Left lung (tissue), 10 donors: ENCODE results near the gene CADM1. TPM values are rescaled to one million over a fixed set of nuclear protein-coding genes. Genes with fewer than 3 reads are reported as not detected.

Experiments used
- ATAC-seq: fragments of 200-7000 bp; cut with Tn5 transposase; one replicate; pipeline ENCODE4 v1.9.1; 2020; ENCODE audit warnings: moderate library complexity
- DNase-seq, 4 donors: peaks; one replicate each; pipeline ENCODE4 v3.0.0-alpha.2; 2013 to 2020
- H3K27ac ChIP-seq, 2 donors: fragments of 200-600 bp; sonication (generic) in 1 of 2; one replicate each; pipeline versions ENCODE4 v1.5.0 to v1.8.0; 2020 to 2021
- H3K27me3 ChIP-seq, 2 donors: fragments of 200-600 bp; sonication (generic) in 1 of 2; one replicate each; pipeline versions ENCODE4 v1.5.0 to v1.8.0; 2020 to 2021
- H3K36me3 ChIP-seq, 2 donors: fragments of 200-600 bp; sonication (generic) in 1 of 2; one replicate each; pipeline versions ENCODE4 v1.5.0 to v1.8.0; 2020 to 2021
- H3K4me1 ChIP-seq, 2 donors: fragments of 200-600 bp; one replicate each; pipeline ENCODE4 v1.8.0; 2021
- H3K4me3 ChIP-seq, 2 donors: fragments of 200-600 bp; sonication (generic) in 1 of 2; one replicate each; pipeline versions ENCODE4 v1.5.0 to v1.8.0; 2020 to 2021; ENCODE audit warnings: mild to moderate bottlenecking in 1 of 2
- H3K9me3 ChIP-seq, 2 donors: fragments of 200-600 bp; sonication (generic) in 1 of 2; one replicate each; pipeline versions ENCODE4 v1.5.0 to v1.8.0; 2020 to 2021
- CTCF ChIP-seq, 2 donors: fragments of 200-600 bp; sonication (generic) in 1 of 2; IDR thresholded peaks; one replicate each; pipeline versions ENCODE4 v1.5.0 to v1.8.0; 2021; ENCODE audit warnings: antibody characterized with exemption in 2 of 2
- intact Hi-C, 2 donors: fragments of 100-400 bp; cut with DNase I; formaldehyde crosslinking; loops; one replicate each; pipeline versions ENCODE4 v1.11.2 to v1.14.2; 2022
- polyA plus RNA-seq, 6 donors: library from polyadenylated mRNA; unstranded; fragments of 120-200 nt; gene quantifications; one replicate each; pipeline ENCODE4 v1.2.1, GENCODE V29; 2013; ENCODE audit not compliant: insufficient read length in 6 of 6
- total RNA-seq, 2 donors: library from RNA; stranded (reverse); fragmentation: NEBNext Ultra II Directional; extraction: Animal tissue kit (Norgen Biotek cat#: 25700); gene quantifications; one replicate each; pipeline ENCODE4 v1.2.1, GENCODE V29; 2021
- donor health status: DM: no; HTN: yes; CAD: no.
- donor health status: DM: no; HTN: no; CAD: no.

Gene CADM1
- total and polyA plus RNA-seq, 8 donors, result 105 to 307 (median 156) TPM

- DNase-seq (no peak), ATAC-seq (no peak)
- no peak for TF ChIP-seq CTCF (IDR thresholded peaks at IDR 0.05)
- H3K27ac ChIP-seq, result no peak overlapping the region
- intact Hi-C loops, result no loop called here
- no peak overlapping the region for H3K4me3 ChIP-seq
- peaks cover 0 to 9% of the 10 kb centered on the region in 2 donors for H3K27me3 ChIP-seq
- no peaks in the 10 kb centered on the region for H3K4me1 ChIP-seq
- no peaks in the 10 kb centered on the region for H3K36me3 ChIP-seq
- no peaks in the 10 kb centered on the region for H3K9me3 ChIP-seq
Observed at GRCh38 chr11:115541518-115541917, 37.3 kb upstream of the CADM1 start.

- no peak for DNase-seq
- Histone ChIP-seq H3K4me1 (no peaks in the 10 kb centered on the region), H3K36me3 (no peaks in the 10 kb centered on the region), H3K27me3 (peaks cover 0 to 9% of the 10 kb centered on the region in 2 donors), H3K27ac (no peak overlapping the region), H3K4me3 (no peak overlapping the region), H3K9me3 (no peaks in the 10 kb centered on the region)
- no peak for TF ChIP-seq CTCF (IDR thresholded peaks at IDR 0.05)
- ATAC-seq, result no peak
- intact Hi-C loops, result no loop called here
Observed at GRCh38 chr11:115539844-115540243, 35.6 kb upstream of the CADM1 start.

GRCh38 chr11:115535781-115536180 is 31.6 kb upstream of the CADM1 start:
- H3K9me3 ChIP-seq, result no peaks in the 10 kb centered on the region
- intact Hi-C loops, result no loop called here
- no peak overlapping the region for H3K4me3 ChIP-seq
- no peak for TF ChIP-seq CTCF (IDR thresholded peaks at IDR 0.05)
- H3K27ac ChIP-seq, result no peak overlapping the region
- DNase-seq, result no peak
- no peaks in the 10 kb centered on the region for H3K4me1 ChIP-seq
- no peaks in the 10 kb centered on the region for H3K36me3 ChIP-seq
- ATAC-seq, result no peak
- peaks cover 0 to 9% of the 10 kb centered on the region in 2 donors for H3K27me3 ChIP-seq

GRCh38 chr11:115530752-115531151 is 26.5 kb upstream of the CADM1 start:
- Histone ChIP-seq H3K4me3 (no peak overlapping the region), H3K27me3 (no peaks in the 10 kb centered on the region), H3K4me1 (no peaks in the 10 kb centered on the region), H3K27ac (no peak overlapping the region), H3K36me3 (no peaks in the 10 kb centered on the region), H3K9me3 (no peaks in the 10 kb centered on the region)
- ATAC-seq, result no peak
- TF ChIP-seq CTCF (IDR thresholded peaks at IDR 0.05), result no peak
- DNase-seq, result no peak
- intact Hi-C loops, result no loop called here

GRCh38 chr11:115528225-115528624 is 24.0 kb upstream of the CADM1 start:
- Histone ChIP-seq H3K4me3 (no peak overlapping the region), H3K27me3 (no peaks in the 10 kb centered on the region), H3K4me1 (no peaks in the 10 kb centered on the region), H3K9me3 (no peaks in the 10 kb centered on the region), H3K36me3 (no peaks in the 10 kb centered on the region), H3K27ac (no peak overlapping the region)
- no peak for ATAC-seq
- DNase-seq, result no peak
- intact Hi-C loops, result no loop called here
- no peak for TF ChIP-seq CTCF (IDR thresholded peaks at IDR 0.05)
